ENCODE results near the gene CD22. TPM values are rescaled to one million over a fixed set of nuclear protein-coding genes. Genes with fewer than 3 reads are reported as not detected.
"Not testable (repeated sequence)": the region's sequence is repeated elsewhere in the genome, so short reads cannot be mapped to it uniquely, and the experiment has no call there.

The CD22 gene
- total and polyA plus RNA-seq, 2 experiments from 2014 or later: 0.51 TPM; not detected in 1

GRCh38 chr19:35368378-35368777, 39.4 kb downstream of the CD22 start:
- Histone ChIP-seq H3K36me3 (no peaks in the 10 kb centered on the region), H3K27me3 (no peaks in the 10 kb centered on the region), H3K4me1 (ENCODE audit: low read depth) (no peaks in the 10 kb centered on the region), H3K9me3 (ENCODE audit: low read depth) (no peaks in the 10 kb centered on the region), H3K27ac (no peak overlapping the region), H3K4me3 (no peak overlapping the region)
- no peak for TF ChIP-seq CTCF (IDR thresholded peaks at IDR 0.05; ENCODE audit: low read depth, low read length)
- DNase-seq (ENCODE audit: low read depth in 1 of 2, low spot score in 1 of 2): no peak

- DNase-seq (ENCODE audit: low read depth in 1 of 2, low spot score in 1 of 2): no peak
- TF ChIP-seq CTCF (IDR thresholded peaks at IDR 0.05; ENCODE audit: low read depth, low read length): no peak
- Histone ChIP-seq H3K4me3 (no peak overlapping the region), H3K36me3 (no peaks in the 10 kb centered on the region), H3K4me1 (ENCODE audit: low read depth) (no peaks in the 10 kb centered on the region), H3K27ac (no peak overlapping the region), H3K9me3 (ENCODE audit: low read depth) (no peaks in the 10 kb centered on the region), H3K27me3 (no peaks in the 10 kb centered on the region)
These were observed 40.5 kb downstream of the CD22 start for GRCh38 chr19:35369522-35369921.

GRCh38 chr19:35370722-35371121, 41.7 kb downstream of the CD22 start, which contains the start of gene GPR42:
TSS of gene GPR42 (plus strand) at chr19:35371068. CDS start at chr19:35371360, 292 bp downstream.
- TF ChIP-seq CTCF (IDR thresholded peaks at IDR 0.05; ENCODE audit: low read depth, low read length): no peak
- no peak within 1 kb of the TSS for H3K27ac ChIP-seq
- no peaks in the 10 kb centered on the region for H3K9me3 ChIP-seq (ENCODE audit: low read depth)
- peaks cover 4% of the 10 kb centered on the region for H3K4me1 ChIP-seq (ENCODE audit: low read depth)
- DNase-seq (ENCODE audit: low read depth in 1 of 2, low spot score in 1 of 2): no peak
- no peaks in the 10 kb centered on the region for H3K27me3 ChIP-seq
- no peak within 1 kb of the TSS for H3K4me3 ChIP-seq
- no peaks in the 10 kb centered on the region for H3K36me3 ChIP-seq

- DNase-seq (ENCODE audit: low read depth in 1 of 2, low spot score in 1 of 2): no peak
- H3K27ac ChIP-seq: no peak overlapping the region
- H3K4me3 ChIP-seq: no peak overlapping the region
- TF ChIP-seq CTCF (IDR thresholded peaks at IDR 0.05; ENCODE audit: low read depth, low read length): no peak
- H3K4me1 ChIP-seq (ENCODE audit: low read depth): peaks cover 5% of the 10 kb centered on the region
- no peaks in the 10 kb centered on the region for H3K9me3 ChIP-seq (ENCODE audit: low read depth)
- H3K27me3 ChIP-seq: no peaks in the 10 kb centered on the region
- no peaks in the 10 kb centered on the region for H3K36me3 ChIP-seq
These were observed 44.5 kb downstream of the CD22 start for GRCh38 chr19:35373492-35373891.

- not testable (repeated sequence) for DNase-seq (ENCODE audit: low read depth in 1 of 2, low spot score in 1 of 2); H3K27me3 ChIP-seq; H3K4me1 ChIP-seq (ENCODE audit: low read depth); H3K4me3 ChIP-seq; H3K36me3 ChIP-seq; H3K9me3 ChIP-seq (ENCODE audit: low read depth); H3K27ac ChIP-seq
These were observed 45.0 kb downstream of the CD22 start for GRCh38 chr19:35374031-35374430.

- Histone ChIP-seq H3K27me3 (no peaks in the 10 kb centered on the region), H3K36me3 (no peaks in the 10 kb centered on the region), H3K4me1 (ENCODE audit: low read depth) (peaks cover 17% of the 10 kb centered on the region), H3K4me3 (no peak overlapping the region), H3K27ac (no peak overlapping the region), H3K9me3 (ENCODE audit: low read depth) (no peaks in the 10 kb centered on the region)
- TF ChIP-seq CTCF (IDR thresholded peaks at IDR 0.05; ENCODE audit: low read depth, low read length): no peak
- peak in 1 of 2 donors; percentile 63 for DNase-seq (ENCODE audit: low read depth in 1 of 2, low spot score in 1 of 2)
These were observed 46.7 kb downstream of the CD22 start for GRCh38 chr19:35375505-35376307.
